ENCODE results near the gene UBE2O. TPM values are rescaled to one million over a fixed set of nuclear protein-coding genes. Genes with fewer than 3 reads are reported as not detected.

UBE2O gene
- polyA plus RNA-seq, 4 donors = 5.7 to 19.7 (median 9.6) TPM

DNA sequence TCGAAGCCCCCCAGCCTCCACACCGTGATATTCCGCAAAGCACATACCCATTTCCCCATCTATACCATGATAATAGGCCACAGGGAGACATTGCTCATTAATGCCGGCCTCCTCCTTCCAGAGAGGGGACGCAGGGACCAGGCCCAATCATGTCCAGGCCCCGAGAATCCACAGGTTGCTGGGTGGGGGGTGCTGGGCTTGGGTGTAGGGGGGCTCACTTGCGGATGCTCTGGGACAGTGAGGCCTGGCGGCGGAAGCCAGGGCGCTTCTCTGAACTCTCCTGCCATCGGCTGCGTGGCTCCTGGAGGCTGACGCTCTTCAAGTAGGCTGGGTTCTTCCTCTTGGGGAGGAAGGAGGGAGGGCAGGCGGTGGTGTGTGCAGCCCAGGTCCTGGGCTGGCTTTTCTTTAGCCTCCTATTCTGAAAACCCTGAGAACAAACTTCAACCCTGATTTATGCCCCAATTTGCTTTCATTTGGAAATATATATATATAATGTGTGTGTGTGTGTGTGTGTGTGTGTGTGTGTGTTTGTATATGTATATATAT is 26.6 kb upstream of the UBE2O start:
- no peak for FAIRE-seq
- H3K9me3 ChIP-seq (ENCODE audit: control insufficient read depth in 2 of 2, insufficient read depth in 1 of 2, low read depth in 1 of 2, low read length in 1 of 2) = no peaks in the 10 kb centered on the region
- no peak overlapping the region for H3K4me3 ChIP-seq (ENCODE audit: low read depth in 1 of 3, low read length in 3 of 3)
- DNase-seq = no peak
- no peak overlapping the region for H3K27ac ChIP-seq (ENCODE audit: low read depth in 1 of 3, low read length in 2 of 3)
- H3K27me3 ChIP-seq (ENCODE audit: control insufficient read depth in 3 of 3, insufficient read depth in 3 of 3, low read length in 3 of 3) = no peaks in the 10 kb centered on the region
- peaks cover 0 to 7% (median 0%) of the 10 kb centered on the region in 3 donors for H3K4me1 ChIP-seq (ENCODE audit: control insufficient read depth in 3 of 3, insufficient read depth in 2 of 3, low read depth in 1 of 3, low read length in 2 of 3)
- 88 to 91% (median 89%) methylated on average over 14 of the region's 14 CpGs for WGBS, 3 donors
- H3K36me3 ChIP-seq (ENCODE audit: control insufficient read depth in 3 of 3, insufficient read depth in 2 of 3, low read depth in 1 of 3, low read length in 3 of 3) = peaks cover 2 to 66% (median 3%) of the 10 kb centered on the region in 3 donors

DNA sequence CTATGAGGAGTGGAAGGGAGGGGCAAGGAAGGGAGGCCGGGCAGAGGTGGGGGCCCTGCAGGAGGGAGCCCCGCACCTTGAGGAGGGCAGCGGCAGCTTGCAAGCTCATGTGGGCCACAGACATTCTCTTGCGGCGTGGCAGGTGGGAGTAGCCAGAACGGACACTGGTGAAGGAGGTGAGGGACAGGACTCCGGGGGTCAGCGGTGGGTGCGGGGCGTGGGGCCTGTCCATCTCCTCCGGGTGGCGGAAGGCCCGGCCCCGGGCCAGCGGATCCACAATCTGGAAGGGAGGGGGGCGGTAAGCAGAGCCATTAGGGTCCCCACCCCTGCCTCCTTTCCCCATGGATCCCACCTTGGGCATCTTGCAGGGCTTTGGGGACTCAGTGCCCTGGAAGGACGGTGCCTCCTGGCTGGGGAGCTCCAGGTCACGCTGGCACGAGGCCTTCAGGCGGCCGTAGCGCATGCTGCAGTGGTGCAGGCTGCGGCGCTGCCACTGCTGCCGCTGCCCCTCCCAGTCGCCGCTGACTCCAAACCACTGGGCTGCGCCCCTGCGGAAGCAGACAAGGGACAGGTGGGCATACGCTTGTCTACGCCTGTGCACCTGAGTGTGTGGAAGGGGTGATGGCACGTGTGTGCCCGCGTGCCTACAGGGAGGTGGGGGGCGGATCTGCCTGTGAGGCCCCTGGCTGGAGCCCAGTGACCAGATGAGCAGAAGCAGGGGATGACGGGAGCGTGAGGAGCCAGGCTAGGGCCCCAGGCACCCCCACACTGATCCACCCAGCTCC is 26.0 kb upstream of the UBE2O start:
- H3K27me3 ChIP-seq (ENCODE audit: control insufficient read depth in 3 of 3, insufficient read depth in 3 of 3, low read length in 3 of 3) = no peaks in the 10 kb centered on the region
- H3K36me3 ChIP-seq (ENCODE audit: control insufficient read depth in 3 of 3, insufficient read depth in 2 of 3, low read depth in 1 of 3, low read length in 3 of 3) = peaks cover 2 to 70% (median 3%) of the 10 kb centered on the region in 3 donors
- no peak overlapping the region for H3K27ac ChIP-seq (ENCODE audit: low read depth in 1 of 3, low read length in 2 of 3)
- 93% methylated on average over 31 to 37 of the region's 37 CpGs for WGBS, 3 donors
- FAIRE-seq = no peak
- no peak overlapping the region for H3K4me3 ChIP-seq (ENCODE audit: low read depth in 1 of 3, low read length in 3 of 3)
- peaks cover 0 to 7% (median 0%) of the 10 kb centered on the region in 3 donors for H3K4me1 ChIP-seq (ENCODE audit: control insufficient read depth in 3 of 3, insufficient read depth in 2 of 3, low read depth in 1 of 3, low read length in 2 of 3)
- H3K9me3 ChIP-seq (ENCODE audit: control insufficient read depth in 2 of 2, insufficient read depth in 1 of 2, low read depth in 1 of 2, low read length in 1 of 2) = no peaks in the 10 kb centered on the region
- DNase-seq = no peak

DNA sequence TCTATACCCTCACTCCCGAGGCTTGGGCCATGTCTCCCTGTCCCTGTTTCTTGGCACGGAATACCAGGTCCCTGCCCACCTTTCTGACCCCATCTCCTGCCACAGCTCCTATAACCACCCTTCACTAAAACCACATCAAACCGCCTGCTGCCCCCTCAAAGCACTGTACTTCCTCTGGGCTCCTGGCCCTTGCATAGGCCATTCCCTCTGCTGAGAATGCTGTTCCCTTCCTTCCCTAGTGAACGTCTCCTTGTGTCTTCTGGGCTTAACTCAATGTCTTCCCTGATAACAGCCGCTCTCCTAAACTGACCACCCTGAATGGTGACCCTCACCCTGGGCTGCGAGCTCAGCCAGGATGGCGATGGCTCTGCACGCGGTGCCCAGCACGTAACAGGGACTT is 25.1 kb upstream of the UBE2O start:
- peaks cover 0 to 7% (median 0%) of the 10 kb centered on the region in 3 donors for H3K4me1 ChIP-seq (ENCODE audit: control insufficient read depth in 3 of 3, insufficient read depth in 2 of 3, low read depth in 1 of 3, low read length in 2 of 3)
- no peaks in the 10 kb centered on the region for H3K27me3 ChIP-seq (ENCODE audit: control insufficient read depth in 3 of 3, insufficient read depth in 3 of 3, low read length in 3 of 3)
- peaks cover 2 to 76% (median 3%) of the 10 kb centered on the region in 3 donors for H3K36me3 ChIP-seq (ENCODE audit: control insufficient read depth in 3 of 3, insufficient read depth in 2 of 3, low read depth in 1 of 3, low read length in 3 of 3)
- DNase-seq (no peak), FAIRE-seq (no peak)
- H3K9me3 ChIP-seq (ENCODE audit: control insufficient read depth in 2 of 2, insufficient read depth in 1 of 2, low read depth in 1 of 2, low read length in 1 of 2) = no peaks in the 10 kb centered on the region
- no peak overlapping the region for H3K27ac ChIP-seq (ENCODE audit: low read depth in 1 of 3, low read length in 2 of 3)
- no peak overlapping the region for H3K4me3 ChIP-seq (ENCODE audit: low read depth in 1 of 3, low read length in 3 of 3)
- WGBS, 3 donors = 94 to 96% (median 95%) methylated on average over 10 of the region's 10 CpGs

DNA sequence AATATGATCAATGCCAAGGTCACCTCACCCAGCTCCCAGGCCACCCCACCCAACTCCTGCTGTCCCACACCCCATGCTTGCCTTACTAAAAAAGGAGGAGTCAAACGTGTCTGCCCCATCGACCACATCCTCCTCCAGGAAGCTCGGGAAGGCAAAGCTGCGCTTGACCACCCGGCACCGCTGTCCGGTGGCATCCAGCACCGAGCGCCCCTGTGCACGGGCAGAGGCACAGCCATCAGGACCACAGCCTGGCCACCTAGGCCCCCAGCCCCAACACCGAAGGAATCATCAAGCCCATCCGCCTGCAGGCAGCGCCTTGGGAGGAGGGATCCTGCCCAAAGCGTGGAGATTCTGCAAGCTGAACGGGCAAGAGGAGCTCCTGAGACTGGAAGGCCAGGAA is 24.6 kb upstream of the UBE2O start:
- Histone ChIP-seq H3K27me3 (ENCODE audit: control insufficient read depth in 3 of 3, insufficient read depth in 3 of 3, low read length in 3 of 3) (no peaks in the 10 kb centered on the region), H3K4me3 (ENCODE audit: low read depth in 1 of 3, low read length in 3 of 3) (no peak overlapping the region), H3K9me3 (ENCODE audit: control insufficient read depth in 2 of 2, insufficient read depth in 1 of 2, low read depth in 1 of 2, low read length in 1 of 2) (no peaks in the 10 kb centered on the region), H3K4me1 (ENCODE audit: control insufficient read depth in 3 of 3, insufficient read depth in 2 of 3, low read depth in 1 of 3, low read length in 2 of 3) (peaks cover 0 to 7% (median 0%) of the 10 kb centered on the region in 3 donors), H3K27ac (ENCODE audit: low read depth in 1 of 3, low read length in 2 of 3) (no peak overlapping the region), H3K36me3 (ENCODE audit: control insufficient read depth in 3 of 3, insufficient read depth in 2 of 3, low read depth in 1 of 3, low read length in 3 of 3) (peaks cover 2 to 82% (median 3%) of the 10 kb centered on the region in 3 donors)
- FAIRE-seq (no peak), DNase-seq (no peak)
- WGBS, 3 donors = 86 to 92% (median 90%) methylated on average over 14 to 15 of the region's 15 CpGs

DNA sequence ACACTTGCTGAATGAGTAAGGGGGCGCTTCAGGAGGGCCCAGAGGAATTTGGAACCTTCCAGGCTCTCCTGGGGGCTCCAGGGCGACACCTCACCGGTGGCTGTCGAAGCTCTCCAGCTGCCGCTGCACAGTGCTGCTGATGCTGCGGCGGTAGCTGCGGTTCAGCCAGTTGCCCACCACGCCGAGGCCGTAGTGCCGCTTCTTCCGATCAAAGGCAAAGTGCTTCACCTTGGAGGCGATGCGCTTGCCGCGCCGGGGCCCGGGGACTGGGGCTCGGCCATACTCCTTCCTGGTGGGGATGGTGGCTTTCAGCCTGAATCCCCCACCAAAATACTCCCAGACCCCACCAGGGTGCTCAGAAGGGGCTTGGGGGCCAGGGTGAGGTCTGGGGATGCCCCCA is 23.8 kb upstream of the UBE2O start:
- H3K4me3 ChIP-seq (ENCODE audit: low read depth in 1 of 3, low read length in 3 of 3) = no peak overlapping the region
- WGBS, 3 donors = 95 to 96% (median 96%) methylated on average over 18 to 20 of the region's 20 CpGs
- no peaks in the 10 kb centered on the region for H3K9me3 ChIP-seq (ENCODE audit: control insufficient read depth in 2 of 2, insufficient read depth in 1 of 2, low read depth in 1 of 2, low read length in 1 of 2)
- no peak overlapping the region for H3K27ac ChIP-seq (ENCODE audit: low read depth in 1 of 3, low read length in 2 of 3)
- H3K36me3 ChIP-seq (ENCODE audit: control insufficient read depth in 3 of 3, insufficient read depth in 2 of 3, low read depth in 1 of 3, low read length in 3 of 3) = peaks cover 3 to 87% (median 7%) of the 10 kb centered on the region in 3 donors
- FAIRE-seq = no peak
- H3K27me3 ChIP-seq (ENCODE audit: control insufficient read depth in 3 of 3, insufficient read depth in 3 of 3, low read length in 3 of 3) = no peaks in the 10 kb centered on the region
- no peak for DNase-seq
- peaks cover 0 to 7% (median 0%) of the 10 kb centered on the region in 3 donors for H3K4me1 ChIP-seq (ENCODE audit: control insufficient read depth in 3 of 3, insufficient read depth in 2 of 3, low read depth in 1 of 3, low read length in 2 of 3)

DNA sequence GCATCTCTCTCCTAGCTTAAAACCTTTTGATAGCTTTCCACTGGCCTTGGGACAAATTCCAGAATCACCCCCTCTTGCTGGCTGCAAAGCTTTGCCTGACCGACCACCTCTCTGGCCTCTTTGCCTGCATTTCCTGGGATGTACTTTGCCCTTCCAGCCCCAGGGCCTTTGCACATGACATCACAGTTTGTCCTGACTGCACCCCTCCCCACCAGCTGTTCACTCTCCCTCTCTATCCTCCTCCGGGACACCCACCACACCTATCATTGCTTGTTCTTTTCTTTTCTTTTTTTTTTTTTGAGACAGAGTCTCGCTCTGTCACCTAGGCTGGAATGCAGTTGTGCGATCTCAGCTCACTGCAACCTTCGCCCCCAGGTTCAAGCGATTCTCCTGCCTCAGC is 22.4 kb upstream of the UBE2O start:
- DNase-seq (no peak), FAIRE-seq (no peak)
- Histone ChIP-seq H3K9me3 (ENCODE audit: control insufficient read depth in 2 of 2, insufficient read depth in 1 of 2, low read depth in 1 of 2, low read length in 1 of 2) (no peaks in the 10 kb centered on the region), H3K36me3 (ENCODE audit: control insufficient read depth in 3 of 3, insufficient read depth in 2 of 3, low read depth in 1 of 3, low read length in 3 of 3) (peaks cover 3 to 89% (median 7%) of the 10 kb centered on the region in 3 donors), H3K4me3 (ENCODE audit: low read depth in 1 of 3, low read length in 3 of 3) (no peak overlapping the region), H3K27ac (ENCODE audit: low read depth in 1 of 3, low read length in 2 of 3) (no peak overlapping the region), H3K27me3 (ENCODE audit: control insufficient read depth in 3 of 3, insufficient read depth in 3 of 3, low read length in 3 of 3) (no peaks in the 10 kb centered on the region), H3K4me1 (ENCODE audit: control insufficient read depth in 3 of 3, insufficient read depth in 2 of 3, low read depth in 1 of 3, low read length in 2 of 3) (peaks cover 0 to 1% (median 0%) of the 10 kb centered on the region in 3 donors)
- 95 to 97% (median 96%) methylated on average over 6 of the region's 6 CpGs for WGBS, 3 donors

DNA sequence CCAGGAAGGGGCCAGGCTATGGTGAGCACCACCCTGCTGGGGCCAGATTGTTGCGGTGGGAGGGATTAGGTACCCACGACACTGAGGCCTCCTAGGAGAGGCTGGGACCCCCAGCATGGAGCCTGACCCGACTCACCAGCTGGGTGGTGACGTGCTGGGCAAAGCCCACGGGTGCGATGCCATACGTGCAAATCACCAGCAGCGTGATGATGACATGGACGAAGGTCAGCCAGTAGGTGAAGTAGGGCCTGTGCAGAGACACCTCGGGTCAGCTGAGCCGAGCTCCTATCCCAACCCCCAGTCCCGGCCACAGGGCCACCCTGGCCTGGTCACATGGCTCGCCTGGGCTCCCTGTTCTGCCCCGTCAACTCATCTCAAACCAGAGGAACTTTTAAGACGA is 21.9 kb upstream of the UBE2O start:
- DNase-seq = no peak

DNA sequence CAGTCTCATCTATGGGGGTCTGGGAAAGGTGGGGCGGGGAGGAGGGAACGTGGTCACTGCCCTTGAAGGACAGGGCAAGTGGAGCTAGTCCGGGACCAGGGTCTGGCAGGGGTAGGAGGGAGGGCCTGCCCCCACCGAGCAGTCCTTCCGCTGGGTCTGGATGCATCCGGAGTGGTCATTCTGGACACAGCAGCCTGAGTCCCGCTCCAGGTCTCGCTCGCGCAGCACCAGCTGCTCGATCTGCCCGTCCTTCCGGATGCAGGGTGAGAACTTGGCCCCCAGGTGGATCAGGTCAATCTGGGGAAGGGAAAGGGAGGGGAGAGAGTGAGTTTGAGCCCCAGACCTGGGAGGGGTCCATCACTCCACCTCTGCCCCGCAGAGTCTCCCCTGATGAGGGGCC is 21.3 kb upstream of the UBE2O start:
- FAIRE-seq = no peak

More for the DNA sequence above, 21.9 kb upstream of the UBE2O start:
- Histone ChIP-seq H3K36me3 (ENCODE audit: control insufficient read depth in 3 of 3, insufficient read depth in 2 of 3, low read depth in 1 of 3, low read length in 3 of 3) (peaks cover 3 to 91% (median 7%) of the 10 kb centered on the region in 3 donors), H3K4me3 (ENCODE audit: low read depth in 1 of 3, low read length in 3 of 3) (no peak overlapping the region), H3K27me3 (ENCODE audit: control insufficient read depth in 3 of 3, insufficient read depth in 3 of 3, low read length in 3 of 3) (no peaks in the 10 kb centered on the region), H3K9me3 (ENCODE audit: control insufficient read depth in 2 of 2, insufficient read depth in 1 of 2, low read depth in 1 of 2, low read length in 1 of 2) (no peaks in the 10 kb centered on the region), H3K4me1 (ENCODE audit: control insufficient read depth in 3 of 3, insufficient read depth in 2 of 3, low read depth in 1 of 3, low read length in 2 of 3) (peaks cover 0 to 5% (median 0%) of the 10 kb centered on the region in 3 donors), H3K27ac (ENCODE audit: low read depth in 1 of 3, low read length in 2 of 3) (no peak overlapping the region)
- FAIRE-seq = no peak
- WGBS, 3 donors = 92 to 97% (median 96%) methylated on average over 14 to 15 of the region's 15 CpGs

More for the DNA sequence above, 21.3 kb upstream of the UBE2O start:
- Histone ChIP-seq H3K4me3 (ENCODE audit: low read depth in 1 of 3, low read length in 3 of 3) (no peak overlapping the region), H3K4me1 (ENCODE audit: control insufficient read depth in 3 of 3, insufficient read depth in 2 of 3, low read depth in 1 of 3, low read length in 2 of 3) (peaks cover 0 to 10% (median 0%) of the 10 kb centered on the region in 3 donors), H3K36me3 (ENCODE audit: control insufficient read depth in 3 of 3, insufficient read depth in 2 of 3, low read depth in 1 of 3, low read length in 3 of 3) (peaks cover 3 to 90% (median 7%) of the 10 kb centered on the region in 3 donors), H3K27me3 (ENCODE audit: control insufficient read depth in 3 of 3, insufficient read depth in 3 of 3, low read length in 3 of 3) (no peaks in the 10 kb centered on the region), H3K27ac (ENCODE audit: low read depth in 1 of 3, low read length in 2 of 3) (no peak overlapping the region), H3K9me3 (ENCODE audit: control insufficient read depth in 2 of 2, insufficient read depth in 1 of 2, low read depth in 1 of 2, low read length in 1 of 2) (no peaks in the 10 kb centered on the region)
- WGBS, 3 donors = 95 to 97% (median 97%) methylated on average over 12 to 14 of the region's 14 CpGs
- no peak for DNase-seq

Data from small intestine (tissue), 7 donors.